Stimulated activated CD4-positive, alpha-beta T cell treated with anti-CD3 and anti-CD28 coated beads, Interleukin-15, amount 100 ng/mL, for 48 hours (primary cell): Measurements from ENCODE around the gene GPC3.
"Not testable (repeated sequence)": the region's sequence is repeated elsewhere in the genome, so short reads cannot be mapped to it uniquely, and the experiment has no call there.

Source experiments
- DNase-seq, 2 donors: peaks; one replicate each; pipeline ENCODE4 v3.0.0-alpha.2; 2020; ENCODE audit warnings: low read depth in 2 of 2

GPC3 gene

GRCh38 chrX:133985164-133985966 is at the start of gene GPC3:
TSS of gene GPC3 (minus strand) at chrX:133985594.
- DNase-seq, result peak in 1 of 2 donors; percentile 13

GRCh38 chrX:134032441-134032840 is 47.0 kb upstream of the GPC3 start:
- DNase-seq, result no peak

GRCh38 chrX:134026565-134027311 is 41.3 kb upstream of the GPC3 start:
- no peak for DNase-seq

- DNase-seq, result no peak
Measured at GRCh38 chrX:134025986-134026545, 40.7 kb upstream of the GPC3 start.

GRCh38 chrX:134024686-134025377 is 39.4 kb upstream of the GPC3 start:
- no peak for DNase-seq

GRCh38 chrX:134023851-134024281 is 38.5 kb upstream of the GPC3 start:
- DNase-seq, result no peak

GRCh38 chrX:134020910-134021309 is 35.5 kb upstream of the GPC3 start:
- no peak for DNase-seq

GRCh38 chrX:134019567-134020206 is 34.3 kb upstream of the GPC3 start:
- DNase-seq, result no peak

- not testable (repeated sequence) for DNase-seq
Measured at GRCh38 chrX:134016309-134016708, 30.9 kb upstream of the GPC3 start.

GRCh38 chrX:134015510-134015909 is 30.1 kb upstream of the GPC3 start:
- not testable (repeated sequence) for DNase-seq

GRCh38 chrX:134013524-134013923 is 28.1 kb upstream of the GPC3 start:
- no peak for DNase-seq

GRCh38 chrX:134013092-134013497 is 27.7 kb upstream of the GPC3 start:
- no peak for DNase-seq

- no peak for DNase-seq
Measured at GRCh38 chrX:134010690-134011089, 25.3 kb upstream of the GPC3 start.

GRCh38 chrX:134007716-134008115 is 22.3 kb upstream of the GPC3 start:
- DNase-seq, result no peak

GRCh38 chrX:134006484-134007161 is 21.2 kb upstream of the GPC3 start:
- no peak for DNase-seq

GRCh38 chrX:134004084-134004483 is 18.7 kb upstream of the GPC3 start:
- DNase-seq, result no peak

GRCh38 chrX:134002921-134003615 is 17.7 kb upstream of the GPC3 start:
- no peak for DNase-seq

- no peak for DNase-seq
Measured at GRCh38 chrX:134000260-134001245, 15.2 kb upstream of the GPC3 start.

- DNase-seq, result no peak
Measured at GRCh38 chrX:133999031-133999705, 13.8 kb upstream of the GPC3 start.
